Tibial nerve (tissue), 4 donors: ENCODE measurements around the gene OR51F1.

Source experiments
- EP300 ChIP-seq, 2 donors: sonication (generic); formaldehyde crosslinking; IDR thresholded peaks; one replicate each; pipeline ENCODE4 v1.6.1; 2017; ENCODE audit warnings: antibody characterized with exemption in 2 of 2, mild to moderate bottlenecking in 1 of 2
- POLR2A ChIP-seq, 2 donors: fragments of 450-650 bp; IDR thresholded peaks; one replicate each; pipeline ENCODE4 v1.6.1; 2017; ENCODE audit warnings: antibody characterized with exemption in 2 of 2, mild to moderate bottlenecking in 2 of 2, moderate library complexity in 2 of 2
- TF ChIP-seq, protein P1 (sequence below), 5 experiments: fragments of 200-600 bp in 3 of 5; fragments of 450-650 bp in 2 of 5; sonication (generic) in 3 of 5; IDR thresholded peaks; one replicate each; pipeline ENCODE4 v1.5.1; 2016 to 2019; ENCODE audit warnings: antibody characterized with exemption in 5 of 5, mild to moderate bottlenecking in 3 of 5, moderate library complexity in 2 of 5

- TF ChIP-seq POLR2A (IDR thresholded peaks at IDR 0.05), result no peak
- TF ChIP-seq, protein P1, sequence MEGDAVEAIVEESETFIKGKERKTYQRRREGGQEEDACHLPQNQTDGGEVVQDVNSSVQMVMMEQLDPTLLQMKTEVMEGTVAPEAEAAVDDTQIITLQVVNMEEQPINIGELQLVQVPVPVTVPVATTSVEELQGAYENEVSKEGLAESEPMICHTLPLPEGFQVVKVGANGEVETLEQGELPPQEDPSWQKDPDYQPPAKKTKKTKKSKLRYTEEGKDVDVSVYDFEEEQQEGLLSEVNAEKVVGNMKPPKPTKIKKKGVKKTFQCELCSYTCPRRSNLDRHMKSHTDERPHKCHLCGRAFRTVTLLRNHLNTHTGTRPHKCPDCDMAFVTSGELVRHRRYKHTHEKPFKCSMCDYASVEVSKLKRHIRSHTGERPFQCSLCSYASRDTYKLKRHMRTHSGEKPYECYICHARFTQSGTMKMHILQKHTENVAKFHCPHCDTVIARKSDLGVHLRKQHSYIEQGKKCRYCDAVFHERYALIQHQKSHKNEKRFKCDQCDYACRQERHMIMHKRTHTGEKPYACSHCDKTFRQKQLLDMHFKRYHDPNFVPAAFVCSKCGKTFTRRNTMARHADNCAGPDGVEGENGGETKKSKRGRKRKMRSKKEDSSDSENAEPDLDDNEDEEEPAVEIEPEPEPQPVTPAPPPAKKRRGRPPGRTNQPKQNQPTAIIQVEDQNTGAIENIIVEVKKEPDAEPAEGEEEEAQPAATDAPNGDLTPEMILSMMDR (IDR thresholded peaks at IDR 0.05), result no peak
- no peak for TF ChIP-seq EP300 (IDR thresholded peaks at IDR 0.05)
These were observed 3.2 kb downstream of the OR51F1 start for GRCh38 chr11:4766420-4767043.
